ENCODE measurements around the gene CD33. TPM values are rescaled to one million over a fixed set of nuclear protein-coding genes. Genes with fewer than 3 reads are reported as not detected.

The CD33 gene
- total and polyA plus RNA-seq, 2 experiments from 2014 or later, result 0.23 to 0.57 TPM

- TF ChIP-seq CTCF (IDR thresholded peaks at IDR 0.05; ENCODE audit: poor library complexity) (no peak), EZH2 (IDR thresholded peaks at IDR 0.05; ENCODE audit: borderline replicate concordance) (no peak), EZH2phosphoT487 (IDR thresholded peaks at IDR 0.05; ENCODE audit: low read depth, severe bottlenecking, unreplicated experiment) (no peak)
- Histone ChIP-seq H3K4me2 (no peak overlapping the region), H3K4me1 (ENCODE audit: insufficient read depth) (no peaks in the 10 kb centered on the region), H3K27me3 (no peaks in the 10 kb centered on the region), H3K9me3 (ENCODE audit: low read depth) (no peaks in the 10 kb centered on the region), H3K79me2 (no peaks in the 10 kb centered on the region), H3K9me2 (replicated peaks; ENCODE audit: insufficient read depth) (no peaks in the 10 kb centered on the region), H4K20me1 (ENCODE audit: insufficient read depth, poor library complexity, severe bottlenecking) (no peaks in the 10 kb centered on the region), H3K27ac (no peak overlapping the region), H3K4me3 (no peak overlapping the region), H3K36me3 (replicated peaks; ENCODE audit: insufficient read depth, low read depth) (no peaks in the 10 kb centered on the region), H2AFZ (no peak overlapping the region)
- DNase-seq (ENCODE audit: low spot score), result no peak
- 96% methylated on average over 10 of the region's 10 CpGs for WGBS (ENCODE audit: low lambda C conversion rate, missing lambda C conversion rate)
These were observed 29.3 kb upstream of the CD33 start for GRCh38 chr19:51195616-51196015.

GRCh38 chr19:51196181-51196580 is 28.7 kb upstream of the CD33 start:
- Histone ChIP-seq H3K27me3 (no peaks in the 10 kb centered on the region), H3K27ac (no peak overlapping the region), H3K9me2 (replicated peaks; ENCODE audit: insufficient read depth) (no peaks in the 10 kb centered on the region), H3K36me3 (replicated peaks; ENCODE audit: insufficient read depth, low read depth) (no peaks in the 10 kb centered on the region), H2AFZ (no peak overlapping the region), H3K4me3 (no peak overlapping the region), H4K20me1 (ENCODE audit: insufficient read depth, poor library complexity, severe bottlenecking) (no peaks in the 10 kb centered on the region), H3K4me1 (ENCODE audit: insufficient read depth) (no peaks in the 10 kb centered on the region), H3K4me2 (no peak overlapping the region), H3K9me3 (ENCODE audit: low read depth) (no peaks in the 10 kb centered on the region), H3K79me2 (no peaks in the 10 kb centered on the region)
- no peak for DNase-seq (ENCODE audit: low spot score)
- no peak for TF ChIP-seq CTCF (IDR thresholded peaks at IDR 0.05; ENCODE audit: poor library complexity)
- no peak for TF ChIP-seq EZH2phosphoT487 (IDR thresholded peaks at IDR 0.05; ENCODE audit: low read depth, severe bottlenecking, unreplicated experiment)
- TF ChIP-seq EZH2 (IDR thresholded peaks at IDR 0.05; ENCODE audit: borderline replicate concordance), result no peak
- 83% methylated on average over 5 of the region's 5 CpGs for WGBS (ENCODE audit: low lambda C conversion rate, missing lambda C conversion rate)

- no peak overlapping the region for H2AFZ ChIP-seq
- H3K9me2 ChIP-seq (replicated peaks; ENCODE audit: insufficient read depth), result no peaks in the 10 kb centered on the region
- no peaks in the 10 kb centered on the region for H3K4me1 ChIP-seq (ENCODE audit: insufficient read depth)
- H3K79me2 ChIP-seq, result no peaks in the 10 kb centered on the region
- TF ChIP-seq EZH2phosphoT487 (IDR thresholded peaks at IDR 0.05; ENCODE audit: low read depth, severe bottlenecking, unreplicated experiment), result no peak
- WGBS (ENCODE audit: low lambda C conversion rate, missing lambda C conversion rate), result 76% methylated on average over 9 of the region's 9 CpGs
- no peaks in the 10 kb centered on the region for H4K20me1 ChIP-seq (ENCODE audit: insufficient read depth, poor library complexity, severe bottlenecking)
- no peak overlapping the region for H3K4me3 ChIP-seq
- no peaks in the 10 kb centered on the region for H3K36me3 ChIP-seq (replicated peaks; ENCODE audit: insufficient read depth, low read depth)
- H3K9me3 ChIP-seq (ENCODE audit: low read depth), result no peaks in the 10 kb centered on the region
- no peak overlapping the region for H3K27ac ChIP-seq
- no peak for DNase-seq (ENCODE audit: low spot score)
- no peak overlapping the region for H3K4me2 ChIP-seq
- no peaks in the 10 kb centered on the region for H3K27me3 ChIP-seq
These were observed 26.2 kb upstream of the CD33 start for GRCh38 chr19:51198641-51199040.

GRCh38 chr19:51200071-51200666 is 24.7 kb upstream of the CD33 start:
- Histone ChIP-seq H3K4me1 (ENCODE audit: insufficient read depth) (no peaks in the 10 kb centered on the region), H3K79me2 (no peaks in the 10 kb centered on the region), H3K4me2 (no peak overlapping the region), H3K9me2 (replicated peaks; ENCODE audit: insufficient read depth) (no peaks in the 10 kb centered on the region), H3K27me3 (no peaks in the 10 kb centered on the region), H3K9me3 (ENCODE audit: low read depth) (no peaks in the 10 kb centered on the region), H4K20me1 (ENCODE audit: insufficient read depth, poor library complexity, severe bottlenecking) (no peaks in the 10 kb centered on the region), H2AFZ (no peak overlapping the region), H3K36me3 (replicated peaks; ENCODE audit: insufficient read depth, low read depth) (no peaks in the 10 kb centered on the region), H3K27ac (no peak overlapping the region), H3K4me3 (no peak overlapping the region)
- whole genome bisulfite sequencing (ENCODE audit: low lambda C conversion rate, missing lambda C conversion rate), result 78% methylated on average over 10 of the region's 10 CpGs
- TF ChIP-seq EZH2 (IDR thresholded peaks at IDR 0.05; ENCODE audit: borderline replicate concordance) (no peak), EZH2phosphoT487 (IDR thresholded peaks at IDR 0.05; ENCODE audit: low read depth, severe bottlenecking, unreplicated experiment) (no peak), CTCF (IDR thresholded peaks at IDR 0.05; ENCODE audit: poor library complexity) (no peak)
- no peak for DNase-seq (ENCODE audit: low spot score)

All from hepatocyte (in vitro differentiated cells).